ENCODE data around the gene SLC46A2. TPM values are rescaled to one million over a fixed set of nuclear protein-coding genes. Genes with fewer than 3 reads are reported as not detected.

The SLC46A2 gene
- total RNA-seq, 2 experiments from 2014 or later, result not detected

DNA sequence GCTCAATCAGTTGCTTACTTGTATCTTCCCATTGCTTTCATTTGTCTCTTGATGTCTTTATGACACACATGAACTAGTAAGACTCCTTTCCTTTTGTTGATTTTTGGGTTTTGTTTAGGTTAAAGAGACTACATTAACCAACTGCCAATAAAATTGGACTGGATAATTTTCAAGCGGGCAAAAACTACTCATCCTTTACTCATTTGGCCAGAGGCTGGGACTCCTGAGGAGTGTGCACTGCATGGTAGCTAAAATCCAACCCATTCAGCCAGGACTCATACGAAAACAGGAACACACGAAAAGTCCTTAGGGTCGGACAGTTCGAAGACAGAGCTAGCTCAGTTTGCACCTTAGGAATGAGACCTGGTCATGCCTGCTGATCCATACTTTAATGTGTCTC, 6.0 kb downstream of the SLC46A2 start:
- POLR2A ChIA-PET, result no interaction called here
- H3K27ac Mint-ChIP-seq, result no peak overlapping the region
- ATAC-seq (no peak), DNase-seq (no peak)
- peaks cover 8% of the 10 kb centered on the region for H3K27me3 Mint-ChIP-seq (ENCODE audit: low read depth)
- H3K4me3 Mint-ChIP-seq, result no peak overlapping the region
- peaks cover 3% of the 10 kb centered on the region for H3K4me1 Mint-ChIP-seq (ENCODE audit: low read depth)
- H3K36me3 Mint-ChIP-seq (ENCODE audit: low read depth), result no peaks in the 10 kb centered on the region
- H3K9me3 Mint-ChIP-seq (ENCODE audit: insufficient read depth), result no peaks in the 10 kb centered on the region
- CTCF ChIA-PET, result interaction anchor here (1.5 to 2.4 kb wide), 2 partner anchors 10 to 18 kb away, joined by 4 to 11 read pairs; no protein-coding TSS in a partner anchor

GRCh38 chr9:112884101-112884500, 6.6 kb downstream of the SLC46A2 start:
- no peaks in the 10 kb centered on the region for H3K36me3 Mint-ChIP-seq (ENCODE audit: low read depth)

DNA sequence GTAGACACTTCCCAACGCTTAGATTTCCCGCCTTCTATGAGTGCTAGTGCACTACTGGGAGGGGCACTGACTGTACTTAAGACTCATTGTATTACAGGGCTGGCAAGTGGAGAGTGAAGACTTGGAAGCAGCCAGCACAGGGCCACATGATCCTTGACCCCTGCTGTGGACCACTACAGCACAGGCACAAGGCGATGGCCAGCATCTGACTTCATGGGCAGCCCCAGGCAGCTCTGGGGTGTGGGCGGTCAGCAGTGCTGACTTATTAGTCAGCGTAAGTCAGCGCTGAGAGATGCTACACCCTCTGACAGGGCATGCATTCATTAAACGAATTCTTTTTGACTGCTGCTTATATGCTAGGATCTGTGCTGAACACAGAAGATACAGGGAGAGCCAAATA, 9.3 kb downstream of the SLC46A2 start:
- H3K4me3 Mint-ChIP-seq, result no peak overlapping the region
- DNase-seq (no peak), ATAC-seq (no peak)
- peaks cover 3% of the 10 kb centered on the region for H3K4me1 Mint-ChIP-seq (ENCODE audit: low read depth)
- no peaks in the 10 kb centered on the region for H3K9me3 Mint-ChIP-seq (ENCODE audit: insufficient read depth)
- H3K27me3 Mint-ChIP-seq (ENCODE audit: low read depth), result peaks cover 4% of the 10 kb centered on the region
- no peaks in the 10 kb centered on the region for H3K36me3 Mint-ChIP-seq (ENCODE audit: low read depth)
- H3K27ac Mint-ChIP-seq, result no peak overlapping the region
- ChIA-PET CTCF (interaction anchor here (0.7 kb wide), 1 partner anchor 22 kb away, joined by 3 read pairs; no protein-coding TSS in a partner anchor), POLR2A (no interaction called here)

More at GRCh38 chr9:112884101-112884500, 6.6 kb downstream of the SLC46A2 start:
- DNase-seq (no peak), ATAC-seq (no peak)
- H3K4me1 Mint-ChIP-seq (ENCODE audit: low read depth), result peaks cover 3% of the 10 kb centered on the region
- POLR2A ChIA-PET, result no interaction called here
- CTCF ChIA-PET, result interaction anchor here (1.5 to 2.4 kb wide), 2 partner anchors 9 to 19 kb away, joined by 4 to 11 read pairs; no protein-coding TSS in a partner anchor
- no peak overlapping the region for H3K4me3 Mint-ChIP-seq
- peaks cover 4% of the 10 kb centered on the region for H3K27me3 Mint-ChIP-seq (ENCODE audit: low read depth)
- H3K9me3 Mint-ChIP-seq (ENCODE audit: insufficient read depth), result no peaks in the 10 kb centered on the region
- H3K27ac Mint-ChIP-seq, result no peak overlapping the region

GRCh38 chr9:112880650-112881049, 10.0 kb downstream of the SLC46A2 start:
- H3K27me3 Mint-ChIP-seq (ENCODE audit: low read depth), result peaks cover 4% of the 10 kb centered on the region
- peaks cover 3% of the 10 kb centered on the region for H3K4me1 Mint-ChIP-seq (ENCODE audit: low read depth)
- H3K4me3 Mint-ChIP-seq, result no peak overlapping the region
- H3K36me3 Mint-ChIP-seq (ENCODE audit: low read depth), result no peaks in the 10 kb centered on the region
- DNase-seq, result no peak
- ChIA-PET CTCF (interaction anchor here (0.7 kb wide), 1 partner anchor 23 kb away, joined by 3 read pairs; no protein-coding TSS in a partner anchor), POLR2A (no interaction called here)
- H3K9me3 Mint-ChIP-seq (ENCODE audit: insufficient read depth), result no peaks in the 10 kb centered on the region
- ATAC-seq, result no peak
- H3K27ac Mint-ChIP-seq, result no peak overlapping the region

GRCh38 chr9:112878752-112879151, 11.9 kb downstream of the SLC46A2 start:
- ChIA-PET POLR2A (no interaction called here), CTCF (interaction anchor here (3.0 kb wide), 1 partner anchor 24 kb away, joined by 15 read pairs; no protein-coding TSS in a partner anchor)
- ATAC-seq (no peak), DNase-seq (no peak)
- Mint-ChIP-seq H3K9me3 (ENCODE audit: insufficient read depth) (no peaks in the 10 kb centered on the region), H3K36me3 (ENCODE audit: low read depth) (peaks cover 1% of the 10 kb centered on the region), H3K27me3 (ENCODE audit: low read depth) (peaks cover 4% of the 10 kb centered on the region), H3K4me3 (no peak overlapping the region), H3K4me1 (ENCODE audit: low read depth) (no peaks in the 10 kb centered on the region), H3K27ac (no peak overlapping the region)

- no peaks in the 10 kb centered on the region for H3K27me3 Mint-ChIP-seq (ENCODE audit: low read depth)
- CTCF ChIA-PET, result interaction anchor here (1.4 kb wide), 1 partner anchor 29 kb away, joined by 6 read pairs; no protein-coding TSS in a partner anchor
- no peaks in the 10 kb centered on the region for H3K4me1 Mint-ChIP-seq (ENCODE audit: low read depth)
- H3K4me3 Mint-ChIP-seq, result no peak overlapping the region
- DNase-seq, result no peak
- H3K9me3 Mint-ChIP-seq (ENCODE audit: insufficient read depth), result no peaks in the 10 kb centered on the region
- no peak for ATAC-seq
- H3K36me3 Mint-ChIP-seq (ENCODE audit: low read depth), result peaks cover 1% of the 10 kb centered on the region
- H3K27ac Mint-ChIP-seq, result no peak overlapping the region
- POLR2A ChIA-PET, result no interaction called here
Measured at GRCh38 chr9:112873773-112874405, 16.8 kb downstream of the SLC46A2 start.

- no peak overlapping the region for H3K27ac Mint-ChIP-seq
- no peaks in the 10 kb centered on the region for H3K27me3 Mint-ChIP-seq (ENCODE audit: low read depth)
- ChIA-PET POLR2A (no interaction called here), CTCF (no interaction called here)
- no peak for DNase-seq
- no peak for ATAC-seq
- H3K4me3 Mint-ChIP-seq, result no peak overlapping the region
- no peaks in the 10 kb centered on the region for H3K9me3 Mint-ChIP-seq (ENCODE audit: insufficient read depth)
- H3K36me3 Mint-ChIP-seq (ENCODE audit: low read depth), result peaks cover 1% of the 10 kb centered on the region
- H3K4me1 Mint-ChIP-seq (ENCODE audit: low read depth), result no peaks in the 10 kb centered on the region
Measured at GRCh38 chr9:112872019-112872418, 18.7 kb downstream of the SLC46A2 start.

DNA sequence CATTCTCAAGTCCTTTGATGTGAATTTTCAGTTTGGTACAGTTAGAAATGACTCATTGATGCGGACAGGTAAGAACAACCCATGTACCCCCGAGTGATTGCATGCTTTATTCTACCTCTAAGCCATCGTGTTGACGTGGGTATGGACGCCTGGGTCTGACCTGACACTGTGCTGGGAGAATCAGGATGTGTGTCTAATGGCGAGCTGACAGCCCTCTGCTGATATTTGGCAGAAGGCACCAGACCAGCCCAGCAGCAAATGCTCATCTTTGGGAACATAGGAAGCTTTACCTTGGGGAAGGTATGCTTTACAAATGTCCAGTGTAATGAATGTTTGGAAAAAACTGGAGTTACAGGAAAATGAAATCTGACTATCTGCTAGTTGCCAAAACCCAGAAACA, 20.1 kb downstream of the SLC46A2 start:
- H3K9me3 Mint-ChIP-seq (ENCODE audit: insufficient read depth), result no peaks in the 10 kb centered on the region
- peaks cover 1% of the 10 kb centered on the region for H3K36me3 Mint-ChIP-seq (ENCODE audit: low read depth)
- H3K4me1 Mint-ChIP-seq (ENCODE audit: low read depth), result no peaks in the 10 kb centered on the region
- ChIA-PET CTCF (no interaction called here), POLR2A (no interaction called here)
- DNase-seq (no peak), ATAC-seq (no peak)
- H3K27me3 Mint-ChIP-seq (ENCODE audit: low read depth), result no peaks in the 10 kb centered on the region
- no peak overlapping the region for H3K4me3 Mint-ChIP-seq
- no peak overlapping the region for H3K27ac Mint-ChIP-seq

DNA sequence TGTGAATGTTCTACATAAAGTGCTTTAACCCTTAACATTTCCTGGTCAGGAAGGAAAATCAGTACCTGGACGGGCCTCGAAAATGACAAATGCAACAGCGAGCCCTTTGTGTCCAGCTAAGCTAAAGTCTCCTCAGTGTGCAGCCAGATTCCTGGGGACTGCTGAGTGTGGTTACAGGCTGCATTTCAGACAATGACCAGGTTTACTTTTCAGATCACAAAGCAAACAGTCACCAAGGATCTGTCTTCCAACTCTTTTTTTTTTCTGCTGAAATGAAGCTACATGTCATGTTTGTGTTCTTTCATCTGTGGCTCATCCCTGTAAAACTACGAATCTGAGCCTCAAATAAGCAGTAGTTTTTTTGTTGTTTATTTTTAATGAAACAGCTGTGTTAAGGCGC, 20.8 kb downstream of the SLC46A2 start:
- ChIA-PET POLR2A (no interaction called here), CTCF (interaction anchor here (0.9 to 1.3 kb wide), 2 partner anchors 33 to 1166 kb away, joined by 3 to 4 read pairs; no protein-coding TSS in a partner anchor)
- DNase-seq, result no peak
- Mint-ChIP-seq H3K27ac (no peak overlapping the region), H3K36me3 (ENCODE audit: low read depth) (no peaks in the 10 kb centered on the region), H3K27me3 (ENCODE audit: low read depth) (no peaks in the 10 kb centered on the region), H3K4me3 (no peak overlapping the region), H3K9me3 (ENCODE audit: insufficient read depth) (no peaks in the 10 kb centered on the region), H3K4me1 (ENCODE audit: low read depth) (no peaks in the 10 kb centered on the region)
- ATAC-seq, result no peak

- no peak overlapping the region for H3K27ac Mint-ChIP-seq
- H3K4me3 Mint-ChIP-seq, result no peak overlapping the region
- no peak for DNase-seq
- no peaks in the 10 kb centered on the region for H3K9me3 Mint-ChIP-seq (ENCODE audit: insufficient read depth)
- no peaks in the 10 kb centered on the region for H3K27me3 Mint-ChIP-seq (ENCODE audit: low read depth)
- CTCF ChIA-PET, result interaction anchor here (0.9 to 1.3 kb wide), 2 partner anchors 34 to 1167 kb away, joined by 3 to 4 read pairs; no protein-coding TSS in a partner anchor
- no peaks in the 10 kb centered on the region for H3K4me1 Mint-ChIP-seq (ENCODE audit: low read depth)
- no peaks in the 10 kb centered on the region for H3K36me3 Mint-ChIP-seq (ENCODE audit: low read depth)
- no peak for ATAC-seq
- POLR2A ChIA-PET, result no interaction called here
Measured at GRCh38 chr9:112869041-112869529, 21.6 kb downstream of the SLC46A2 start.

GRCh38 chr9:112868461-112868860, 22.2 kb downstream of the SLC46A2 start:
- DNase-seq (no peak), ATAC-seq (no peak)
- Mint-ChIP-seq H3K36me3 (ENCODE audit: low read depth) (no peaks in the 10 kb centered on the region), H3K9me3 (ENCODE audit: insufficient read depth) (no peaks in the 10 kb centered on the region), H3K27me3 (ENCODE audit: low read depth) (no peaks in the 10 kb centered on the region), H3K27ac (no peak overlapping the region), H3K4me1 (ENCODE audit: low read depth) (peaks cover 6% of the 10 kb centered on the region), H3K4me3 (no peak overlapping the region)
- ChIA-PET CTCF (interaction anchor here (1.3 kb wide), 1 partner anchor 35 kb away, joined by 4 read pairs; no protein-coding TSS in a partner anchor), POLR2A (no interaction called here)

DNA sequence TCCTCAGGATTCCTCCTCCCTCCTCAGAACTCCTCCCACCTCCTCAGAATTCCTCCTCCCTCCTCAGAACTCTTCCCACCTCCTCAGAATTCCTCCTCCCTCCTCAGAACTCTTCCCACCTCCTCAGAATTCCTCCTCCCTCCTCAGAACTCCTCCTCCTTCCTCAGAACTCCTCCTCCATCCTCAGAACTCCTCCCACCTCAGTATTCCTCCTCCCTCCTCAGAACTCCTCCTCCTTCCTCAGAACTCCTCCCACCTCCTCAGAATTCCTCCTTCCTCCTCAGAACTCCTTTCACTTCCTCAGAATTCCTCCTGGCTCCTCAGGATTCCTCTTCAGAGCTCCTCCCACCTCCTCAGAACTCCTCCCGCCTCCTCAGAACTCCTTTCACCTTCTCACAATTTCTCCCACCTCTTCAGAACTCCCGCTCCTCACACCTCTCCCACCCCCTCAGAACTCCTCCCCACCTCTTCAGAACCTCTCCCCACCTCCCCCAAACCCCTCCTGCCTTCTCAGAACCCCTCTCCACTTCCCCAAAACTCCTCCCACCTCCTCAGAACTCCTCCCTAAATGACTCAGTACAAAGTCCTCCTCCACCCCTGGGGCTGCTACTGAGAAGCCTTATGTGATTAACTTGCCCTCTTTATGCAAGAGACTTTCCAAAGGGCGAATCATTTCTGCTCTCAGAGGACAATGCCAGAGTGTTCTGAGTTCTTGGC, 23.2 kb downstream of the SLC46A2 start:
- peak; percentile 42 for ATAC-seq
- H3K4me1 Mint-ChIP-seq (ENCODE audit: low read depth), result peaks cover 14% of the 10 kb centered on the region
- peak; percentile 29 for DNase-seq
- no peaks in the 10 kb centered on the region for H3K9me3 Mint-ChIP-seq (ENCODE audit: insufficient read depth)
- peak overlapping the region; percentile 14 for H3K27ac Mint-ChIP-seq
- no peak overlapping the region for H3K4me3 Mint-ChIP-seq
- H3K27me3 Mint-ChIP-seq (ENCODE audit: low read depth), result no peaks in the 10 kb centered on the region
- CTCF ChIA-PET, result no interaction called here
- no peaks in the 10 kb centered on the region for H3K36me3 Mint-ChIP-seq (ENCODE audit: low read depth)
- POLR2A ChIA-PET, result no interaction called here

Measured in activated CD8-positive, alpha-beta T cell treated with anti-CD3 and anti-CD28 coated beads, Interleukin-2, amount 10 ng/mL, durations not matched to agents 7 days and 5 days (primary cell).